Activated naive CD8-positive, alpha-beta T cell treated with anti-CD3 and anti-CD28 coated beads for 36 hours (primary cell): ENCODE results near the gene FHIT. TPM values are rescaled to one million over a fixed set of nuclear protein-coding genes. Genes with fewer than 3 reads are reported as not detected.

Experiments
- DNase-seq: peaks from one replicate; pipeline ENCODE4 v3.0.0; 2021
- H3K27ac Mint-ChIP-seq: one replicate; pipeline ENCODE4 v1.8.0; 2022; ENCODE audit warnings: mild to moderate bottlenecking, moderate library complexity, mixed read lengths
- H3K27me3 Mint-ChIP-seq: one replicate; pipeline ENCODE4 v1.8.0; 2022; ENCODE audit warnings: mild to moderate bottlenecking, mixed read lengths
- H3K36me3 Mint-ChIP-seq: one replicate; pipeline ENCODE4 v1.8.0; 2021; ENCODE audit warnings: mild to moderate bottlenecking, mixed read lengths
- H3K4me1 Mint-ChIP-seq: one replicate; pipeline ENCODE4 v1.8.0; 2021; ENCODE audit warnings: mixed read lengths
- H3K4me3 Mint-ChIP-seq: one replicate; pipeline ENCODE4 v1.8.0; 2022; ENCODE audit warnings: mild to moderate bottlenecking, moderate library complexity, mixed read lengths
- H3K9me3 Mint-ChIP-seq: one replicate; pipeline ENCODE4 v1.8.0; 2022; ENCODE audit warnings: mixed read lengths
- total RNA-seq, 2 experiments: library from RNA; stranded (reverse); gene quantifications; one replicate each; pipeline ENCODE4 v1.2.3, GENCODE V29; 2021

Gene FHIT
- total RNA-seq, 2 experiments from 2014 or later: 8.6 to 9.0 TPM

GRCh38 chr3:60414011-60414410 is 837.2 kb downstream of the FHIT start:
- no peaks in the 10 kb centered on the region for H3K4me1 Mint-ChIP-seq
- H3K36me3 Mint-ChIP-seq: peaks cover 3% of the 10 kb centered on the region
- H3K9me3 Mint-ChIP-seq: peaks cover 9% of the 10 kb centered on the region
- DNase-seq: no peak
- H3K27me3 Mint-ChIP-seq: no peaks in the 10 kb centered on the region
- H3K4me3 Mint-ChIP-seq: no peak overlapping the region
- H3K27ac Mint-ChIP-seq: no peak overlapping the region

- H3K4me1 Mint-ChIP-seq: no peaks in the 10 kb centered on the region
- no peak for DNase-seq
- peaks cover 3% of the 10 kb centered on the region for H3K36me3 Mint-ChIP-seq
- no peak overlapping the region for H3K4me3 Mint-ChIP-seq
- H3K27me3 Mint-ChIP-seq: no peaks in the 10 kb centered on the region
- no peak overlapping the region for H3K27ac Mint-ChIP-seq
- H3K9me3 Mint-ChIP-seq: peaks cover 9% of the 10 kb centered on the region
These were observed 837.7 kb downstream of the FHIT start for GRCh38 chr3:60413551-60413950.

GRCh38 chr3:60403866-60404265 is 847.4 kb downstream of the FHIT start:
- no peaks in the 10 kb centered on the region for H3K36me3 Mint-ChIP-seq
- H3K4me1 Mint-ChIP-seq: no peaks in the 10 kb centered on the region
- peaks cover 2% of the 10 kb centered on the region for H3K9me3 Mint-ChIP-seq
- H3K4me3 Mint-ChIP-seq: no peak overlapping the region
- DNase-seq: no peak
- no peaks in the 10 kb centered on the region for H3K27me3 Mint-ChIP-seq
- H3K27ac Mint-ChIP-seq: no peak overlapping the region

DNA sequence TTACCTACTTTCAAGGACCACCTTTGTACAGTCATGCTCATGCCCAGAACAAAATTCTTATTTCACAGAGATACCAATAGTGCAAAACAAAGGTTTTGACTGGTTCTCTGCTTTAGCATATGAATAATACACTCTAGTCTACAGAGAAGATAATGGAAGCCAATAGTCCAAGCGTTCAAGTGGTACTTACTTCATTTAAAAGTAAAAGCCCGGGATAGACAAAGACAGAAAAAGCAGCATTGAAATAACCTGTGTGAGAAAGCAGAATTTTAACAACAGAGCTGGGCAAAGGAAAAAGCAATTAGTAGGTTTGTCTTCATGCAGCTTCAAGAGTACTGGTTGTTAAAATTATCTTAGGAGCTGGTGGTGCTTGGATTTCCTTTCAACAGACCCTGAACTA is 848.3 kb downstream of the FHIT start:
- H3K36me3 Mint-ChIP-seq: no peaks in the 10 kb centered on the region
- no peak overlapping the region for H3K4me3 Mint-ChIP-seq
- H3K4me1 Mint-ChIP-seq: no peaks in the 10 kb centered on the region
- H3K27ac Mint-ChIP-seq: no peak overlapping the region
- H3K9me3 Mint-ChIP-seq: peaks cover 5% of the 10 kb centered on the region
- no peaks in the 10 kb centered on the region for H3K27me3 Mint-ChIP-seq
- DNase-seq: no peak

GRCh38 chr3:60399861-60400845 is 851.1 kb downstream of the FHIT start:
- Mint-ChIP-seq H3K27ac (no peak overlapping the region), H3K4me3 (no peak overlapping the region), H3K27me3 (no peaks in the 10 kb centered on the region), H3K9me3 (peaks cover 8% of the 10 kb centered on the region), H3K4me1 (no peaks in the 10 kb centered on the region), H3K36me3 (peaks cover 5% of the 10 kb centered on the region)
- no peak for DNase-seq

DNA sequence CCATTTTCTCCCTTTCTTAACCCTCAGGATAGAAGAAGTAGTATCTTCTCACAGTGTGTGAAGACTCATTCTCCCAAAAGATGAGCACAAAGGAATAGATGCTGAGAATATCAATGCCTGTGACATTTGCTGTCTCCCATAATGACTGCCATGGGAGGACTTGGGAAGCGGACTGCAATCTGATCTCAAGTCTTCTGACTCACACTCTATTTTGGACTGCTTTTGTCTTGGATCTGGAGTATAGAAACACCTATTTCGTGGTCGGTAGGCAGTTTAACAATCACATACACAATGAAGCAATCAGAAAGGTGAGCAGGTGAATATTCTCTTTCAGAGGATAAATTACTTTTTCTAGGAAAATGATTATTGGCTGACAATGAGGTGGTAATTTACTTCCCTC is 852.0 kb downstream of the FHIT start:
- H3K27me3 Mint-ChIP-seq: no peaks in the 10 kb centered on the region
- H3K4me1 Mint-ChIP-seq: no peaks in the 10 kb centered on the region
- peaks cover 6% of the 10 kb centered on the region for H3K9me3 Mint-ChIP-seq
- DNase-seq: no peak
- H3K4me3 Mint-ChIP-seq: no peak overlapping the region
- peaks cover 5% of the 10 kb centered on the region for H3K36me3 Mint-ChIP-seq
- H3K27ac Mint-ChIP-seq: no peak overlapping the region

DNA sequence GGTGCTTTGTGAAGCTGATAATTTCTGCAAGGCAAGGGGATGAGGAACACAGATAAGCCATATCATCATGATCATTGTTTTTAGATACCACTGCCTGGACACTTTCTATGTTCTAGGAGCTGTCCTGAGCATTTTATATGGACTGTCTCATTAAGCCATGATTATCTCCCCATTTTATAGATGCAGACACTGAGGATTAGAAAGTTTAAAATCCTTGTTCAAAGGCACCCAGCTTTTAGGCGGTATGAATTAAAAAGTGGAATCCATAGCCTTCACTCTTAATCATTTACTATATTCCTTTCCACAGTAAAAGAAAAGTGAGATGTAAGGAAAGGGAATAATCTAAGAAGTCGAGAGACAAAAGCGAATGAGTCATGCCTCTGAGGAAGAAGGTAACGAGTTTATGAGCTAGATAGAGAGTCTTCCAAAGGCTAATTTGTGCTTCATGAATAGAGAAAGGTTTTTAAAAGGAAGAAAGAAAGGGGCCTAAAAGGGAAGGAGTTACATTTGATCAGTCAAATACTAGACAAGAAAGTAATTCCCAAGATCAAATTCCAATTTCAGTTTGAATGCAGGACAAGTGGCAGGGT is 856.0 kb downstream of the FHIT start:
- H3K4me1 Mint-ChIP-seq: no peaks in the 10 kb centered on the region
- no peak overlapping the region for H3K27ac Mint-ChIP-seq
- no peak overlapping the region for H3K4me3 Mint-ChIP-seq
- H3K36me3 Mint-ChIP-seq: peaks cover 5% of the 10 kb centered on the region
- peaks cover 6% of the 10 kb centered on the region for H3K9me3 Mint-ChIP-seq
- H3K27me3 Mint-ChIP-seq: no peaks in the 10 kb centered on the region
- no peak for DNase-seq

DNA sequence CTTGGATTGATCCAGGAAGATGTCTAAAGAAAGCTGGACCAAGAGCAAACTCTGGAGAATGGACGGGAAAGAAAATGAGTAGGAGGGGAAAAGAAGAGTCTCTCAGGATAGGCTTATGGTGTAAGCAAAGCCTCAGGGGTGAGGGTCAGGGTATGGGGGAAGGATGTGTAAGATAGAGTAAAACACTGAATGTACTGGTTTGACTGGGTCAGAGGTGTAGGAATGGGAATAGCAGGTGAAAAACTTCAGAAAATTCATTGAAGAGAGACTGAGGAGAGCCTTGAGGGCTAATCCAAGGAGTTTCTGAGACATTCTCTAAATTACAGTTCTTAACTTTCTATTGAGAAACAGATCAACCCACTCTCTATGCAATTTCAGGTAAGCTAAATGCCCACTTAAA is 857.3 kb downstream of the FHIT start:
- Mint-ChIP-seq H3K9me3 (peaks cover 6% of the 10 kb centered on the region), H3K4me1 (no peaks in the 10 kb centered on the region), H3K27ac (no peak overlapping the region), H3K4me3 (no peak overlapping the region), H3K36me3 (peaks cover 5% of the 10 kb centered on the region), H3K27me3 (no peaks in the 10 kb centered on the region)
- DNase-seq: no peak

DNA sequence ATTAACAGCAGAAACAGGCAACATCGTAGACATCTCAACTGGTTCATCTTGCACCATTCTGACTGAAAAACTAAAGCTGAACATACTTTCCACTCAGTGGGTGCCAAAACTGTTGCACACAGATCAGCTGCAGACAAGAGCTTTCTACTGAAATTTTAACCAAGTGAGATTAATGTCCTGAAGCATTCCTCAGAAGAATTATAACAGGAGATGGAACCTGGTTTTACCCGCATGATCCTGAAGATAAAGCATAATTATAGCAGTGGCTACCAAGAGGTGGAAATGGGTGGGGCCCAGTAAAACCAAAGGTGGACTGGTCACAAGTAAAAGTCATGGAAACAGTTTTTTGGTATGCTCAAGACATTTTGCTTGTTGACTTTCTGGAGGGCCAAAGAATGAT is 858.8 kb downstream of the FHIT start:
- DNase-seq: no peak
- no peaks in the 10 kb centered on the region for H3K9me3 Mint-ChIP-seq
- no peaks in the 10 kb centered on the region for H3K27me3 Mint-ChIP-seq
- H3K36me3 Mint-ChIP-seq: peaks cover 3% of the 10 kb centered on the region
- no peaks in the 10 kb centered on the region for H3K4me1 Mint-ChIP-seq
- no peak overlapping the region for H3K4me3 Mint-ChIP-seq
- no peak overlapping the region for H3K27ac Mint-ChIP-seq

GRCh38 chr3:60391292-60391691 is 860.0 kb downstream of the FHIT start:
- no peaks in the 10 kb centered on the region for H3K4me1 Mint-ChIP-seq
- DNase-seq: no peak
- no peaks in the 10 kb centered on the region for H3K9me3 Mint-ChIP-seq
- H3K4me3 Mint-ChIP-seq: no peak overlapping the region
- H3K36me3 Mint-ChIP-seq: peaks cover 3% of the 10 kb centered on the region
- H3K27me3 Mint-ChIP-seq: no peaks in the 10 kb centered on the region
- H3K27ac Mint-ChIP-seq: no peak overlapping the region

- no peak overlapping the region for H3K4me3 Mint-ChIP-seq
- no peak for DNase-seq
- H3K36me3 Mint-ChIP-seq: no peaks in the 10 kb centered on the region
- no peaks in the 10 kb centered on the region for H3K9me3 Mint-ChIP-seq
- no peaks in the 10 kb centered on the region for H3K27me3 Mint-ChIP-seq
- H3K27ac Mint-ChIP-seq: no peak overlapping the region
- no peaks in the 10 kb centered on the region for H3K4me1 Mint-ChIP-seq
These were observed 862.5 kb downstream of the FHIT start for GRCh38 chr3:60388731-60389130.

DNA sequence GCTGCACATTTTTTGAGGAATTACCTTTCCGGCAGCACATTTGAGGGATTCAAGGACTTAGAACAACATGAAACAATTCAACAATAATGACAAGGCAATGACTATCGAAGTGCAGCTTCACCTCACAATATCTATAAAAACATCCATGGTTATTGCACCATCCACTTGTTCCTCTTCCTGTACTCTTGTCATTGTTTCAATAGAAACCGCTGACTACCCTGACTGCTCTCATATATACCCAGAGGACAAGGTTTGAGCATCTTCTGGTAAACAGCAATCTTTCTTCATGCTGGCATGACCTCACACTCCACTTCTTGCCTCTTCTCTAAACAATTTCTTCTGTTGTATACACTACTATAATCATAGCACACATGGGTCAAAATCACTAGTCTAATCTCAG is 864.9 kb downstream of the FHIT start:
- H3K27ac Mint-ChIP-seq: no peak overlapping the region
- no peaks in the 10 kb centered on the region for H3K9me3 Mint-ChIP-seq
- H3K27me3 Mint-ChIP-seq: no peaks in the 10 kb centered on the region
- no peaks in the 10 kb centered on the region for H3K4me1 Mint-ChIP-seq
- H3K36me3 Mint-ChIP-seq: no peaks in the 10 kb centered on the region
- no peak for DNase-seq
- no peak overlapping the region for H3K4me3 Mint-ChIP-seq

- no peaks in the 10 kb centered on the region for H3K27me3 Mint-ChIP-seq
These were observed 866.9 kb downstream of the FHIT start for GRCh38 chr3:60384341-60384740.

DNA sequence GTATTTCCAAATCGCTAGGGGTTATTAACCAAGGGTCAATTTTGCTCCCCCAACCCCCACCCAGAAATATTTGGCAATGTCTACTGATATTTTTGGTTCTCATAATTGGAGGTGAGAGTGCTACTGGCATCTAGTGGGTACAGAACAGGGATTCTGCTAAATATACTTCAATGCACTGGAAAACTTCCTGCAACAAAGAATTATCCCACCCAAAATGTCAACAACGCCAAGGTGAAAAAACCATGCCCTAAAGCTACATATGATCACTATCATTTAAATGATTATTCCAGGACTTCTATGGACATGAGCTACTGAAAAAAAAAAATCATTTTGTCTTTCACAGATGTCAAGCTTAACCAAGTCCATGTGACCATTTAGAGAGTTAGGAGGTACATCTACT is 867.9 kb downstream of the FHIT start:
- Mint-ChIP-seq H3K36me3 (no peaks in the 10 kb centered on the region), H3K4me3 (no peak overlapping the region), H3K9me3 (no peaks in the 10 kb centered on the region), H3K4me1 (no peaks in the 10 kb centered on the region), H3K27me3 (no peaks in the 10 kb centered on the region), H3K27ac (no peak overlapping the region)
- no peak for DNase-seq

More at GRCh38 chr3:60384341-60384740, 866.9 kb downstream of the FHIT start:
- H3K27ac Mint-ChIP-seq: no peak overlapping the region
- H3K36me3 Mint-ChIP-seq: no peaks in the 10 kb centered on the region
- no peak for DNase-seq
- no peaks in the 10 kb centered on the region for H3K4me1 Mint-ChIP-seq
- no peaks in the 10 kb centered on the region for H3K9me3 Mint-ChIP-seq
- H3K4me3 Mint-ChIP-seq: no peak overlapping the region

- Mint-ChIP-seq H3K27me3 (no peaks in the 10 kb centered on the region), H3K27ac (peak overlapping the region; percentile 75), H3K4me1 (peaks cover 26% of the 10 kb centered on the region)
These were observed 884.8 kb downstream of the FHIT start for GRCh38 chr3:60366486-60366885.

DNA sequence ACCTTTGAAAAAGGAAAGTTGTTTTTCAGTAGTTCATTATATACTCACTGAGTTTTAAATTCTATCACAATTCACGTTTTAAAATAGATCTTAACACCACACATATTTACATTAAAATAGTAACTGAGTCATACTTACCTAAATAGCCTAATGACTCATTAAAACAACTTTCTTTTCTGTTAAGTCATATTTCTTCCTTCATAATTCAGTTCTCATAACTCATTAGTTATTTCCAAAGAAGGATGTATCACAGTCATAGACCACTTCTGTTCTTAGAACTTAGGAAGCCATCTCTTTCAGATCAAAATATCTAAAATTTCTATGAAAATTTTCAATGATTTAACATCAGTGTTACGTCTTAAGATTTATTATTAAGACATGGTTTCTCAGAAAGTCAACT is 885.9 kb downstream of the FHIT start:
- Mint-ChIP-seq H3K4me3 (no peak overlapping the region), H3K27me3 (no peaks in the 10 kb centered on the region), H3K9me3 (peaks cover 2% of the 10 kb centered on the region), H3K27ac (peak overlapping the region; percentile 75), H3K4me1 (peaks cover 26% of the 10 kb centered on the region), H3K36me3 (peaks cover 14% of the 10 kb centered on the region)
- DNase-seq: no peak

More at GRCh38 chr3:60366486-60366885, 884.8 kb downstream of the FHIT start:
- H3K36me3 Mint-ChIP-seq: peaks cover 11% of the 10 kb centered on the region
- no peak overlapping the region for H3K4me3 Mint-ChIP-seq
- no peak for DNase-seq
- peaks cover 2% of the 10 kb centered on the region for H3K9me3 Mint-ChIP-seq
